Suppressor macrophage (primary cell): ENCODE data around the gene GABRG3.
"Not testable (repeated sequence)": the region's sequence is repeated elsewhere in the genome, so short reads cannot be mapped to it uniquely, and the experiment has no call there.

ENCODE experiments used
- DNase-seq, 4 experiments: peaks; one replicate each; pipeline ENCODE4 v3.0.0-alpha.2; 2020 to 2022

Gene GABRG3

GRCh38 chr15:27003003-27003402 lies 32.0 kb downstream of the GABRG3 start:
- DNase-seq: not testable (repeated sequence)

- not testable (repeated sequence) for DNase-seq
Measured at GRCh38 chr15:27004226-27004625, 33.2 kb downstream of the GABRG3 start.

GRCh38 chr15:27017168-27017809 lies 46.3 kb downstream of the GABRG3 start:
- DNase-seq: peak; percentile 65 to 78 (median 68)

- no peak for DNase-seq
Measured at GRCh38 chr15:27019687-27020086, 48.7 kb downstream of the GABRG3 start.

GRCh38 chr15:27025481-27025966 lies 54.5 kb downstream of the GABRG3 start:
- DNase-seq: no peak

GRCh38 chr15:27027229-27027628 lies 56.2 kb downstream of the GABRG3 start:
- no peak for DNase-seq

- DNase-seq: no peak
Measured at GRCh38 chr15:27028858-27029477, 58.0 kb downstream of the GABRG3 start.

GRCh38 chr15:27036210-27036609 lies 65.2 kb downstream of the GABRG3 start:
- no peak for DNase-seq

GRCh38 chr15:27037501-27037900 lies 66.5 kb downstream of the GABRG3 start:
- DNase-seq: no peak

GRCh38 chr15:27039152-27039551 lies 68.2 kb downstream of the GABRG3 start:
- DNase-seq: no peak

GRCh38 chr15:27042230-27042629 lies 71.2 kb downstream of the GABRG3 start:
- DNase-seq: no peak

GRCh38 chr15:27042646-27043045 lies 71.7 kb downstream of the GABRG3 start:
- no peak for DNase-seq

GRCh38 chr15:27043770-27044169 lies 72.8 kb downstream of the GABRG3 start:
- DNase-seq: no peak

- no peak for DNase-seq
Measured at GRCh38 chr15:27045796-27046195, 74.8 kb downstream of the GABRG3 start.

GRCh38 chr15:27046880-27047279 lies 75.9 kb downstream of the GABRG3 start:
- DNase-seq: no peak

- no peak for DNase-seq
Measured at GRCh38 chr15:27050163-27050562, 79.2 kb downstream of the GABRG3 start.

- no peak for DNase-seq
Measured at GRCh38 chr15:27054426-27054825, 83.4 kb downstream of the GABRG3 start.

- DNase-seq: no peak
Measured at GRCh38 chr15:27057904-27058645, 87.1 kb downstream of the GABRG3 start.

- DNase-seq: no peak
Measured at GRCh38 chr15:27058939-27059338, 88.0 kb downstream of the GABRG3 start.

- peak; percentile 55 to 66 (median 64) for DNase-seq
Measured at GRCh38 chr15:27059610-27060202, 88.7 kb downstream of the GABRG3 start.

GRCh38 chr15:27061739-27062138 lies 90.8 kb downstream of the GABRG3 start:
- DNase-seq: no peak

- no peak for DNase-seq
Measured at GRCh38 chr15:27062951-27063350, 92.0 kb downstream of the GABRG3 start.

- no peak for DNase-seq
Measured at GRCh38 chr15:27064080-27064479, 93.1 kb downstream of the GABRG3 start.
